ENCODE measurements around the gene ZFR2. TPM values are rescaled to one million over a fixed set of nuclear protein-coding genes. Genes with fewer than 3 reads are reported as not detected.

Gene ZFR2
- total RNA-seq, 1 experiment from 2014 or later, result not detected

DNA sequence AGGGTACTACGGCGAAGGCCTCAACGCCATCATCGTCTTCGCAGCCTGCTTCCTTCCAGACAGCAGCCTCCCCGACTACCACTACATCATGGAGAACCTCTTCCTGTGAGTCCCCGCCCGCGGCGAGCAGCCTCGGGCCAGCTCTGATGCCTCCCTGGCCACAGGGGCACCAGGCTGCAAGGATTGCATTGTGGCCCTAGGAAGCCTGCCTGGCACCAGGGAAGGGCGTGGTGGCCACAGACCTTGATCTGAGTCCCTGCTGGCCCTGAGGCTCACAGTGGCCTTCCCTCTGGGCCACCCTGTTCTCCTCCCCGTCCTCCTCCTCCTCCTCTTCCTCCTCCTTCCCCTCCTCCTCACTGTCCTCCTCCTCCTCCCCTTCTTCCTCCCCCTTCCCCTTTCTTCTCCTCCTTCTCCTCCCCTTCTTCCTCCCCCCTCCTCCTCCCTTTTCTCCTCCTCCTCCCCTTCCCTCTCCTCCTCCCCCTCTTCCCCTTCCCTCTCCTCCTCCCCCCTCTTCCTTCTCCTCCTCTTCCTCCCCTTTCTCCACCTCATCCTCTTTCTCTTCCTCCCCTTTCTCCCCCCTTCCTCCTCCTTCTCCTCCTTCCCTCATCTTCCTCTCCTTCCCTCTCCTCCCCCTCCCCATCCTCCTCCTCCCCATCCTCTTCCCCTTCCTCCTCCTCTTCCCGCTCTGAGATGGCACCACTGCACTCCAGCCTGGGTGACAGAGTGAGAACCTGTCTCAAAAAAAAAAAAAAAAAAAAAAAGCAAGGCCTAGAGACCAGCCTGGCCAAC is 39.6 kb upstream of the ZFR2 start:
- H3K36me3 Mint-ChIP-seq (ENCODE audit: insufficient read depth, unreplicated experiment), result peaks cover 5% of the 10 kb centered on the region
- TF ChIP-seq, protein P1, sequence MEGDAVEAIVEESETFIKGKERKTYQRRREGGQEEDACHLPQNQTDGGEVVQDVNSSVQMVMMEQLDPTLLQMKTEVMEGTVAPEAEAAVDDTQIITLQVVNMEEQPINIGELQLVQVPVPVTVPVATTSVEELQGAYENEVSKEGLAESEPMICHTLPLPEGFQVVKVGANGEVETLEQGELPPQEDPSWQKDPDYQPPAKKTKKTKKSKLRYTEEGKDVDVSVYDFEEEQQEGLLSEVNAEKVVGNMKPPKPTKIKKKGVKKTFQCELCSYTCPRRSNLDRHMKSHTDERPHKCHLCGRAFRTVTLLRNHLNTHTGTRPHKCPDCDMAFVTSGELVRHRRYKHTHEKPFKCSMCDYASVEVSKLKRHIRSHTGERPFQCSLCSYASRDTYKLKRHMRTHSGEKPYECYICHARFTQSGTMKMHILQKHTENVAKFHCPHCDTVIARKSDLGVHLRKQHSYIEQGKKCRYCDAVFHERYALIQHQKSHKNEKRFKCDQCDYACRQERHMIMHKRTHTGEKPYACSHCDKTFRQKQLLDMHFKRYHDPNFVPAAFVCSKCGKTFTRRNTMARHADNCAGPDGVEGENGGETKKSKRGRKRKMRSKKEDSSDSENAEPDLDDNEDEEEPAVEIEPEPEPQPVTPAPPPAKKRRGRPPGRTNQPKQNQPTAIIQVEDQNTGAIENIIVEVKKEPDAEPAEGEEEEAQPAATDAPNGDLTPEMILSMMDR (IDR thresholded peaks at IDR 0.05; ENCODE audit: unreplicated experiment), result no peak
- DNase-seq (ENCODE audit: unreplicated experiment), result no peak
- ChIA-PET POLR2A (no interaction called here), CTCF (no interaction called here)
- no peaks in the 10 kb centered on the region for H3K9me3 Mint-ChIP-seq (ENCODE audit: unreplicated experiment)
- H3K4me1 Mint-ChIP-seq (ENCODE audit: insufficient read depth, unreplicated experiment), result no peaks in the 10 kb centered on the region
- intact Hi-C loops (cut with micrococcal nuclease), result no loop called here
- H3K4me3 Mint-ChIP-seq (ENCODE audit: unreplicated experiment), result no peak overlapping the region
- H3K27ac Mint-ChIP-seq (ENCODE audit: low read depth, unreplicated experiment), result no peak overlapping the region
- no TSS peak for BruUV-seq (replicated peaks)
- H3K27me3 Mint-ChIP-seq (ENCODE audit: insufficient read depth, unreplicated experiment), result peaks cover 15% of the 10 kb centered on the region

DNA sequence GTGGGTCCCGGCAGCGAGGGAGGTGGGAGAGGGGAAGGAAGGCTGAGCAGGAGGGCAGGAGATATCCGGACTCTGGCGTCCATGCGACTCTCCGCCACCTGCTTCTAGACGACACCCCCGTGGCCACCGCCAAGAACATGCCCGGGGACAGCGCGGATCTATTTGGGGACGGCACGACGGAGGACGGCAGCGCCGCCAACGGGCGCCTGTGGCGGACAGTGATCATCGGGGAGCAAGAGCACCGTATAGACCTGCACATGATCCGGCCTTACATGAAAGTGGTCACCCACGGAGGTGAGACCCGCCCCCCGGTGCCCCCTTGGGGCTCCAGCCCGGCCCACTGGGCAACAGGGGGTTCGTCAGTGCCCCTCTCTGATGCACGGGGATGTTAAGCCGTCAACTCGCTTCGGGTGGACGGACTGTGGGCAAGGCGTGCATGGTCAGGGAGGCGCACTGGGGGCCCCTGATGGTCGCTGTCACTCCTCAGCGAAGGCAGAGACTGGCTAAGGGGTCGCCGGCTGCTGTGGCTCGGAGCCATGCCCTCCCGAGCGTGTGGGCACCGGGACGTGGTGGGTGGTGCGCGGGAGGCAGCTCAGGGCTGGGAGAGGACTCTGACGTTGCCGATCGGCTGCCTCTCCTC is 38.9 kb upstream of the ZFR2 start:
- H3K36me3 Mint-ChIP-seq (ENCODE audit: insufficient read depth, unreplicated experiment), result peaks cover 5% of the 10 kb centered on the region
- ChIA-PET CTCF (no interaction called here), POLR2A (interaction anchor here (0.7 kb wide), 1 partner anchor 49 kb away, joined by 3 read pairs; no protein-coding TSS in a partner anchor)
- H3K27me3 Mint-ChIP-seq (ENCODE audit: insufficient read depth, unreplicated experiment), result peaks cover 15% of the 10 kb centered on the region
- intact Hi-C loops (cut with micrococcal nuclease), result no loop called here
- no peak overlapping the region for H3K4me3 Mint-ChIP-seq (ENCODE audit: unreplicated experiment)
- H3K9me3 Mint-ChIP-seq (ENCODE audit: unreplicated experiment), result no peaks in the 10 kb centered on the region
- no peak for DNase-seq (ENCODE audit: unreplicated experiment)
- BruUV-seq (replicated peaks), result no TSS peak
- H3K27ac Mint-ChIP-seq (ENCODE audit: low read depth, unreplicated experiment), result no peak overlapping the region
- TF ChIP-seq, protein P1 (IDR thresholded peaks at IDR 0.05; ENCODE audit: unreplicated experiment), result no peak
- no peaks in the 10 kb centered on the region for H3K4me1 Mint-ChIP-seq (ENCODE audit: insufficient read depth, unreplicated experiment)

DNA sequence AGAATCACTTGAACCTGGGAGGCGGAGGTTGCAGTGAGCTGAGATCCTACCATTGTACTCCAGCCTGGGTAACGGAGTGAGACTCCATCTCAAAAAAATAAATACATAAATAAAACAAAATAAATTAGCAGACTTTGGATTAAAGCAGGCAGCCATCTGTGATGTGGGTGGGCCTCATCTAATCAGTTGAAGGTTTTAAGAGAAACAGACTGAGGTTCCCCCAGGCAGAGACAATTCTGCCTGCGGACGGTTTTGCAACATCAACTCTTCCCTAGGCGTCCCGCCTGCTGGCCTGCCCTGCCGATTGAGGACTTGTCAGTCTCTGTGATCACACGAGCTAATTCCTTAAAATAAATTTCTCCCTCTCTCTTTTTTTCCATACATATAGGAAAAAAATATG is 35.4 kb upstream of the ZFR2 start:
- no peak overlapping the region for H3K27ac Mint-ChIP-seq (ENCODE audit: low read depth, unreplicated experiment)
- peaks cover 5% of the 10 kb centered on the region for H3K36me3 Mint-ChIP-seq (ENCODE audit: insufficient read depth, unreplicated experiment)
- BruUV-seq (replicated peaks), result no TSS peak
- no peak for DNase-seq (ENCODE audit: unreplicated experiment)
- TF ChIP-seq, protein P1 (IDR thresholded peaks at IDR 0.05; ENCODE audit: unreplicated experiment), result no peak
- CTCF ChIA-PET, result no interaction called here
- intact Hi-C loops (cut with micrococcal nuclease), result no loop called here
- H3K9me3 Mint-ChIP-seq (ENCODE audit: unreplicated experiment), result no peaks in the 10 kb centered on the region
- H3K4me3 Mint-ChIP-seq (ENCODE audit: unreplicated experiment), result no peak overlapping the region
- peaks cover 15% of the 10 kb centered on the region for H3K27me3 Mint-ChIP-seq (ENCODE audit: insufficient read depth, unreplicated experiment)
- POLR2A ChIA-PET, result interaction anchor here (0.6 kb wide), 1 partner anchor 68 kb away, joined by 3 read pairs; no protein-coding TSS in a partner anchor
- no peaks in the 10 kb centered on the region for H3K4me1 Mint-ChIP-seq (ENCODE audit: insufficient read depth, unreplicated experiment)

DNA sequence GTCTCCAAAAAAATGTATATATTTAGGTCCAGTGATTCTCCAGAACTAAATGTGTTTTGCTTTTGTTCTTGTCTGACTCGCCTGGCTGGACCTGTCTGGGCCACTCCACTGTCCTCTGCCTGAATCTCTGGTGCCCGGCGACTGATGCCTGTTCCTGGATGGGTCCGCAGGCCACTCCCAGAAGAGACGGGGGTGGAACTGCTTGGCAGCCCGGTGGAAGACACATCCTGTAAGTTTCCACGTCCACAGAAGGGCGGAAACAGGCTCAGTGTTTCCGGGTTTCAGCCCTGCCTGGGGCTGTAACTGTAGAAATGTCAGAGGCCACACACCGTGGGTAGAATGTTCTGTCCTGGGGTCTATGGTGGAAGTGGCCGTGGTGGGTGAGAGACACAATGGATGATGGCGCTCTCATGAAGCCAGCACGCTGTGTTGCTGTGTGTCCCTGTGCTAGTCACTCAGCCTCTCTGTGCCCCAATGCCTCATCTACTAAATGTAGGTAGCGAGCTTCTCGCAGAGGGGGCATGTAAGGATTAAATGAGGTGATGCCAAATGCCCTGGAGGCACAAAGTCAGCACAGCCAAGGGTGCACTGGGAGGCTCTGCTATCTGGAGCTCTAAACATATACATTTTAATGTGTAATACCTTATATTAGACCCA is 33.6 kb upstream of the ZFR2 start:
- peaks cover 6% of the 10 kb centered on the region for H3K27me3 Mint-ChIP-seq (ENCODE audit: insufficient read depth, unreplicated experiment)
- intact Hi-C loops (cut with micrococcal nuclease), result no loop called here
- TF ChIP-seq, protein P1 (IDR thresholded peaks at IDR 0.05; ENCODE audit: unreplicated experiment), result no peak
- ChIA-PET POLR2A (no interaction called here), CTCF (interaction anchor here (0.6 kb wide), 1 partner anchor 1531 kb away, joined by 4 read pairs; no protein-coding TSS in a partner anchor)
- no peaks in the 10 kb centered on the region for H3K4me1 Mint-ChIP-seq (ENCODE audit: insufficient read depth, unreplicated experiment)
- no peaks in the 10 kb centered on the region for H3K9me3 Mint-ChIP-seq (ENCODE audit: unreplicated experiment)
- no peak overlapping the region for H3K4me3 Mint-ChIP-seq (ENCODE audit: unreplicated experiment)
- no peak overlapping the region for H3K27ac Mint-ChIP-seq (ENCODE audit: low read depth, unreplicated experiment)
- DNase-seq (ENCODE audit: unreplicated experiment), result no peak
- peaks cover 4% of the 10 kb centered on the region for H3K36me3 Mint-ChIP-seq (ENCODE audit: insufficient read depth, unreplicated experiment)
- BruUV-seq (replicated peaks), result no TSS peak

Data from MCF 10A (cell line).